ENCODE data around the gene PDE3A.

The PDE3A gene

DNA sequence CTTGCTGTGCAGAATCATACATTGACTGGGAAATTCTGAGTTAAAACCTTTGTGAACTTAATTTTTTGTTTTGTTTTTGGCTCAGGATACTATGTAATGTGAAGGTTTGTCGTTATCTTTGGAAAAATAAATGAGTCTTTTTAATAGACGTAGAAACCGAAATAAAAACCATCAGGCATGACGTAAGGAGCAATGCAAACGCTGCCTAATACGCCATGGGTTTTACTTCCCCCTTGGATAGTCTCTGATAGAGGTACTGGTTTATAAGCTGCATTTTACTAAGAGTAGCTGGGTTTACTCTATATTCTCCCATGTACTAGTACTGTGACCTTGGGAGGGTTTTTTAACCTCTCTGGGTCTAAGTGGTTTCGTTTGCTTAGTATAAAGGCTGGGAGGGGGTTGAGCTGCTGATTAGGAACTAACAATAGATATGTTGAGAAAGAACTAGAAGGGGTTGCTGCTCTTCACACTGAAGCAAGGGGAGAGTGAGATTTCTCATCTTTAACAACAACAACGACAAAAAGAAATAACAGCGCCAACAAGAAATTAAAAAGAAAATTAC lies 260.0 kb downstream of the PDE3A start:
- H3K4me3 ChIP-seq (replicated peaks; ENCODE audit: low read depth, low read length), result no peak overlapping the region
- DNase-seq (ENCODE audit: extremely low read depth, low read depth), result no peak
- TF ChIP-seq, protein P1, sequence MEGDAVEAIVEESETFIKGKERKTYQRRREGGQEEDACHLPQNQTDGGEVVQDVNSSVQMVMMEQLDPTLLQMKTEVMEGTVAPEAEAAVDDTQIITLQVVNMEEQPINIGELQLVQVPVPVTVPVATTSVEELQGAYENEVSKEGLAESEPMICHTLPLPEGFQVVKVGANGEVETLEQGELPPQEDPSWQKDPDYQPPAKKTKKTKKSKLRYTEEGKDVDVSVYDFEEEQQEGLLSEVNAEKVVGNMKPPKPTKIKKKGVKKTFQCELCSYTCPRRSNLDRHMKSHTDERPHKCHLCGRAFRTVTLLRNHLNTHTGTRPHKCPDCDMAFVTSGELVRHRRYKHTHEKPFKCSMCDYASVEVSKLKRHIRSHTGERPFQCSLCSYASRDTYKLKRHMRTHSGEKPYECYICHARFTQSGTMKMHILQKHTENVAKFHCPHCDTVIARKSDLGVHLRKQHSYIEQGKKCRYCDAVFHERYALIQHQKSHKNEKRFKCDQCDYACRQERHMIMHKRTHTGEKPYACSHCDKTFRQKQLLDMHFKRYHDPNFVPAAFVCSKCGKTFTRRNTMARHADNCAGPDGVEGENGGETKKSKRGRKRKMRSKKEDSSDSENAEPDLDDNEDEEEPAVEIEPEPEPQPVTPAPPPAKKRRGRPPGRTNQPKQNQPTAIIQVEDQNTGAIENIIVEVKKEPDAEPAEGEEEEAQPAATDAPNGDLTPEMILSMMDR (IDR thresholded peaks at IDR 0.05; ENCODE audit: low read depth, low read length, missing control alignments), result no peak

DNA sequence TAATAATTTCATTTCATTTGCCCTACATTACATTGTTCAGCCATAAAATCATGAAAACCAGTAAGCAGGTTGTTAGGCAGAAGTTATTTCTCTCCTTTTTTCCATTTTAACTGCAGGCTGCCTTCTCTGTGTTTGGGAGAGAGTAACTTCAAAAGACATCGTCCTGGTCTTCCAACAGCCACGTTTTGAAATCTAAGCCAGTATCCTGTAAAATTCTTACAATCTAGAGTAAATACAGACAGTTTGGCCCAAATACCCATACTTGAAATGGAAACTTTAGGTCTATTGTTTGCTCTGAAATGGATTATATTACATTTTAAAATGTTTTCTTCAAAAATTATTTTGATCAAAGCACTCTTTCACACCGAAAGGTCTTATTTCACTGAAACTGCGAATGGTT lies 260.7 kb downstream of the PDE3A start:
- TF ChIP-seq, protein P1 (IDR thresholded peaks at IDR 0.05; ENCODE audit: low read depth, low read length, missing control alignments), result no peak
- no peak overlapping the region for H3K4me3 ChIP-seq (replicated peaks; ENCODE audit: low read depth, low read length)
- DNase-seq (ENCODE audit: extremely low read depth, low read depth), result no peak

DNA sequence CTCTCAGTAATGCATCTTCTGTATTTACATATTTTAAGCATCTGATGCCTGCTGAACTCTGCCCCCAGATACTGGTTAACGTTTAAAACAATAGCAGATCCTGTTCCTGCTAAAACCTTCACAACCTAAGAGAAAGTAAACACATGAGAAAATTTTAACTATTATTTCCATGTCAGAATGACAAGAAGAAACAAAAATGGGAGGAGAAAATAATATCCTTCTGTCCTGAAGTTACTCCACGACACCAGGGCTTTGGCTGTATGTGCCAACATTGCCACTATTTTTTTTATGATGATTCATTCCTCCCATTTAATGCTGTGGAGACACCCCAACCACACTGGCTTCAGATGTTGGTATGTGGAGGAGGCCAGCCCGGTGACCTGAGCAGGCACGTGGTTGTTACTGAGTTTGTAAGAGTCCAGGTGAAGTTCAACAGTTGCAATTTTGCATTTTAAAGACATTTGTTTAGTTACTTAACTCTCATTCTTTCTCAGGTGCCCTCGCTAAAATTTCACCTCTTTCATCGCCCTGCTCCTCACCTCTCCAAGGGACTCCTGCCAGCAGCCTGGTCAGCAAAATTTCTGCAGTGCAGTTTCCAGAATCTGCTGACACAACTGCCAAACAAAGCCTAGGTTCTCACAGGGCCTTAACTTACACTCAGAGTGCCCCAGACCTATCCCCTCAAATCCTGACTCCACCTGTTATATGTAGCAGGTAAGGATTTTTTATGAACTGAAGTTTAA lies 261.2 kb downstream of the PDE3A start:
- DNase-seq (ENCODE audit: extremely low read depth, low read depth), result no peak
- H3K4me3 ChIP-seq (replicated peaks; ENCODE audit: low read depth, low read length), result no peak overlapping the region
- TF ChIP-seq, protein P1 (IDR thresholded peaks at IDR 0.05; ENCODE audit: low read depth, low read length, missing control alignments), result no peak

- no peak for DNase-seq (ENCODE audit: extremely low read depth, low read depth)
- H3K4me3 ChIP-seq (replicated peaks; ENCODE audit: low read depth, low read length), result no peak overlapping the region
- TF ChIP-seq, protein P1 (IDR thresholded peaks at IDR 0.05; ENCODE audit: low read depth, low read length, missing control alignments), result no peak
Observed at GRCh38 chr12:20631711-20632110, 263.4 kb downstream of the PDE3A start.

GRCh38 chr12:20641106-20641505 lies 272.8 kb downstream of the PDE3A start:
- no peak for DNase-seq (ENCODE audit: extremely low read depth, low read depth)
- TF ChIP-seq, protein P1 (IDR thresholded peaks at IDR 0.05; ENCODE audit: low read depth, low read length, missing control alignments), result no peak
- H3K4me3 ChIP-seq (replicated peaks; ENCODE audit: low read depth, low read length), result no peak overlapping the region

GRCh38 chr12:20643822-20644221 lies 275.5 kb downstream of the PDE3A start:
- no peak overlapping the region for H3K4me3 ChIP-seq (replicated peaks; ENCODE audit: low read depth, low read length)
- DNase-seq (ENCODE audit: extremely low read depth, low read depth), result no peak
- TF ChIP-seq, protein P1 (IDR thresholded peaks at IDR 0.05; ENCODE audit: low read depth, low read length, missing control alignments), result no peak
